ENCODE measurements around the gene BIN1. TPM values are rescaled to one million over a fixed set of nuclear protein-coding genes. Genes with fewer than 3 reads are reported as not detected.

BIN1 gene
- total RNA-seq = 65.2 and 72.2 TPM in 2 replicates

- no peak for DNase-seq (ENCODE audit: extremely low read depth, low read depth, low spot score)
These were observed at the start of gene BIN1 for GRCh38 chr2:127106991-127107621. BIN1 (minus strand) TSS chr2:127107154; CDS start chr2:127106943, 211 bp downstream.

- no peak for DNase-seq (ENCODE audit: extremely low read depth, low read depth, low spot score)
These were observed 49.0 kb upstream of the BIN1 start for GRCh38 chr2:127155947-127156346.

GRCh38 chr2:127155028-127155581 lies 48.2 kb upstream of the BIN1 start:
- no peak for DNase-seq (ENCODE audit: extremely low read depth, low read depth, low spot score)

GRCh38 chr2:127154396-127154795 lies 47.4 kb upstream of the BIN1 start:
- DNase-seq (ENCODE audit: extremely low read depth, low read depth, low spot score) = no peak

GRCh38 chr2:127153691-127154158 lies 46.8 kb upstream of the BIN1 start:
- DNase-seq (ENCODE audit: extremely low read depth, low read depth, low spot score) = no peak

- no peak for DNase-seq (ENCODE audit: extremely low read depth, low read depth, low spot score)
These were observed 44.0 kb upstream of the BIN1 start for GRCh38 chr2:127150996-127151395.

- DNase-seq (ENCODE audit: extremely low read depth, low read depth, low spot score) = no peak
These were observed 42.4 kb upstream of the BIN1 start for GRCh38 chr2:127149384-127149783.

GRCh38 chr2:127146820-127147502 lies 40.0 kb upstream of the BIN1 start:
- DNase-seq (ENCODE audit: extremely low read depth, low read depth, low spot score) = no peak

- no peak for DNase-seq (ENCODE audit: extremely low read depth, low read depth, low spot score)
These were observed 39.2 kb upstream of the BIN1 start for GRCh38 chr2:127146071-127146725.

- DNase-seq (ENCODE audit: extremely low read depth, low read depth, low spot score) = no peak
These were observed 38.4 kb upstream of the BIN1 start for GRCh38 chr2:127145280-127145895.

GRCh38 chr2:127143841-127144782 lies 37.2 kb upstream of the BIN1 start:
- no peak for DNase-seq (ENCODE audit: extremely low read depth, low read depth, low spot score)

GRCh38 chr2:127142663-127143630 lies 36.0 kb upstream of the BIN1 start:
- DNase-seq (ENCODE audit: extremely low read depth, low read depth, low spot score) = no peak

GRCh38 chr2:127140538-127140937 lies 33.6 kb upstream of the BIN1 start:
- DNase-seq (ENCODE audit: extremely low read depth, low read depth, low spot score) = no peak

GRCh38 chr2:127139766-127140165 lies 32.8 kb upstream of the BIN1 start:
- no peak for DNase-seq (ENCODE audit: extremely low read depth, low read depth, low spot score)

- no peak for DNase-seq (ENCODE audit: extremely low read depth, low read depth, low spot score)
These were observed 31.3 kb upstream of the BIN1 start for GRCh38 chr2:127138281-127138680.

- DNase-seq (ENCODE audit: extremely low read depth, low read depth, low spot score) = no peak
These were observed 30.8 kb upstream of the BIN1 start for GRCh38 chr2:127137741-127138140.

- DNase-seq (ENCODE audit: extremely low read depth, low read depth, low spot score) = no peak
These were observed 30.3 kb upstream of the BIN1 start for GRCh38 chr2:127137225-127137624.

- no peak for DNase-seq (ENCODE audit: extremely low read depth, low read depth, low spot score)
These were observed 28.2 kb upstream of the BIN1 start for GRCh38 chr2:127134833-127135830.
